GM23338 (cell line): ENCODE measurements around the gene UNC45A. TPM values are rescaled to one million over a fixed set of nuclear protein-coding genes. Genes with fewer than 3 reads are reported as not detected.

Source experiments
- ATAC-seq: fragments of 200-7000 bp; cut with Tn5 transposase; 3 replicates; pipeline ENCODE4 v1.9.1; 2020
- DNase-seq: peaks from one replicate; pipeline ENCODE4 v3.0.0-alpha.2; 2015; ENCODE audit warnings: low spot score
- H2AFZ ChIP-seq: fragments of 200-600 bp; sonication (generic); 2 replicates; pipeline ENCODE4 v1.8.0; 2016; ENCODE audit warnings: antibody characterized with exemption, mild to moderate bottlenecking, moderate library complexity
- H3F3A ChIP-seq: fragments of 200-600 bp; sonication (generic); replicated peaks from 2 replicates; pipeline ENCODE4 v1.8.0; 2017; ENCODE audit warnings: antibody characterized with exemption, mixed run types, low read depth
- H3K27ac ChIP-seq: fragments of 200-600 bp; sonication (generic); 2 replicates; pipeline ENCODE4 v1.6.1; 2016; ENCODE audit warnings: low read depth
- H3K27me3 ChIP-seq: fragments of 200-600 bp; sonication (generic); 2 replicates; pipeline ENCODE4 v1.8.0; 2016; ENCODE audit warnings: mild to moderate bottlenecking, mixed run types, moderate library complexity; ENCODE audit not compliant: insufficient read depth
- H3K36me3 ChIP-seq: fragments of 200-600 bp; sonication (generic); 2 replicates; pipeline ENCODE4 v1.8.0; 2016; ENCODE audit warnings: mild to moderate bottlenecking; ENCODE audit not compliant: insufficient read depth
- H3K4me1 ChIP-seq: fragments of 200-600 bp; sonication (generic); 2 replicates; pipeline ENCODE4 v1.8.0; 2016; ENCODE audit warnings: mild to moderate bottlenecking, moderate library complexity; ENCODE audit not compliant: insufficient read depth
- H3K4me2 ChIP-seq: fragments of 200-600 bp; sonication (generic); 2 replicates; pipeline ENCODE4 v1.7.1; 2017; ENCODE audit warnings: mixed run types
- H3K4me3 ChIP-seq: fragments of 200-600 bp; sonication (generic); 2 replicates; pipeline ENCODE4 v1.6.1; 2016; ENCODE audit warnings: mixed run types
- H3K79me2 ChIP-seq: fragments of 200-600 bp; sonication (generic); replicated peaks from 2 replicates; pipeline ENCODE4 v1.8.0; 2017; ENCODE audit warnings: mild to moderate bottlenecking; ENCODE audit not compliant: insufficient read depth
- H3K9me2 ChIP-seq: fragments of 200-600 bp; sonication (generic); 2 replicates; pipeline ENCODE4 v1.8.0; 2017; ENCODE audit not compliant: insufficient read depth
- H4K20me1 ChIP-seq: fragments of 200-600 bp; sonication (generic); replicated peaks from 2 replicates; pipeline ENCODE4 v1.8.0; 2017; ENCODE audit warnings: mild to moderate bottlenecking; ENCODE audit not compliant: insufficient read depth
- H3K27ac Mint-ChIP-seq: 2 replicates; pipeline ENCODE4 v1.8.0; 2020; ENCODE audit warnings: inconsistent platforms, mild to moderate bottlenecking, moderate library complexity, mixed read lengths
- H3K27me3 Mint-ChIP-seq: 3 replicates; pipeline ENCODE4 v1.8.0; 2022; ENCODE audit warnings: low read depth, mild to moderate bottlenecking, moderate library complexity, mixed read lengths, inconsistent platforms; ENCODE audit not compliant: insufficient read depth, poor library complexity
- H3K36me3 Mint-ChIP-seq: 3 replicates; pipeline ENCODE4 v1.8.0; 2021; ENCODE audit warnings: low read depth, mild to moderate bottlenecking, inconsistent platforms, moderate library complexity, mixed read lengths
- H3K4me1 Mint-ChIP-seq: 3 replicates; pipeline ENCODE4 v1.8.0; 2020; ENCODE audit warnings: mild to moderate bottlenecking, inconsistent platforms, mixed read lengths
- H3K4me3 Mint-ChIP-seq: 3 replicates; pipeline ENCODE4 v1.8.0; 2021; ENCODE audit warnings: moderate library complexity, mild to moderate bottlenecking, inconsistent platforms, mixed read lengths
- H3K9me3 Mint-ChIP-seq: 3 replicates; pipeline ENCODE4 v1.8.0; 2020; ENCODE audit warnings: moderate library complexity, mild to moderate bottlenecking, inconsistent platforms, mixed read lengths
- CREB1 ChIP-seq: fragments of 250-450 bp; sonication (Bioruptor Pico); IDR thresholded peaks from 2 replicates; pipeline ENCODE4 v1.5.0; 2020; ENCODE audit warnings: low read depth, mild to moderate bottlenecking, moderate library complexity
- EZH2 ChIP-seq: fragments of 200-600 bp; sonication (generic); IDR thresholded peaks from one replicate; pipeline ENCODE4 v1.8.0; 2017; ENCODE audit warnings: antibody characterized with exemption, mild to moderate bottlenecking, low read depth; ENCODE audit not compliant: unreplicated experiment
- EZH2phosphoT487 ChIP-seq: fragments of 200-600 bp; sonication (generic); IDR thresholded peaks from one replicate; pipeline ENCODE4 v1.8.1; 2018; ENCODE audit warnings: antibody characterized with exemption; ENCODE audit not compliant: unreplicated experiment
- JUNB ChIP-seq: IDR thresholded peaks from one replicate; pipeline ENCODE4 v1.6.1; 2016; ENCODE audit warnings: antibody characterized with exemption; ENCODE audit not compliant: unreplicated experiment
- NANOG ChIP-seq: IDR thresholded peaks from 2 replicates; pipeline ENCODE4 v1.6.1; 2016; ENCODE audit warnings: antibody characterized with exemption, borderline replicate concordance
- POLR2AphosphoS5 ChIP-seq: IDR thresholded peaks from 2 replicates; pipeline ENCODE4 v1.6.1; 2016; ENCODE audit warnings: antibody characterized with exemption, low read depth
- STAT1 ChIP-seq: IDR thresholded peaks from one replicate; pipeline ENCODE4 v1.6.1; 2016; ENCODE audit warnings: antibody characterized with exemption; ENCODE audit not compliant: unreplicated experiment
- ZNF114 ChIP-seq: fragments of 250-450 bp; sonication (Bioruptor Pico); IDR thresholded peaks from 2 replicates; pipeline ENCODE4 v1.5.0; 2020; ENCODE audit warnings: mild to moderate bottlenecking, moderate library complexity
- ZNF331 ChIP-seq: fragments of 250-450 bp; sonication (Bioruptor Pico); IDR thresholded peaks from 2 replicates; pipeline ENCODE4 v1.5.0; 2020; ENCODE audit warnings: low read depth, mild to moderate bottlenecking, moderate library complexity
- polyA plus RNA-seq: library from polyadenylated mRNA; unstranded; fragments of >200 nt; fragmentation: Nextera tagmentation; extraction: Ambion mirVana; gene quantifications from 2 replicates; pipeline ENCODE4 v1.2.1, GENCODE V29; 2016
- total RNA-seq: library from RNA; depleted of rRNA; stranded (reverse); fragments of >200 nt; shearing (Covaris generic); gene quantifications from 2 replicates; pipeline ENCODE4 v1.2.3, GENCODE V29; 2014
- TF ChIP-seq, protein P1 (sequence below): fragments of 250-450 bp; sonication (Bioruptor Pico); IDR thresholded peaks from 2 replicates; pipeline ENCODE4 v1.5.0; 2020; ENCODE audit warnings: mild to moderate bottlenecking, moderate library complexity
- TF ChIP-seq, protein P2 (sequence below): IDR thresholded peaks from one replicate; pipeline ENCODE4 v1.6.1; 2018; ENCODE audit warnings: antibody characterized with exemption; ENCODE audit not compliant: unreplicated experiment
- TF ChIP-seq, protein P3 (sequence below), 2 experiments: fragments of 200-600 bp in 1 of 2; sonication (generic) in 1 of 2; conservative IDR thresholded peaks; 2 replicates each; pipeline versions ENCODE4 v1.5.1 to v1.6.1; 2016 to 2017; ENCODE audit warnings: antibody characterized with exemption in 2 of 2, low read depth in 2 of 2, mild to moderate bottlenecking in 2 of 2, moderate library complexity in 1 of 2
- TF ChIP-seq, protein P4 (sequence below): IDR thresholded peaks from 2 replicates; pipeline ENCODE4 v1.6.1; 2016; ENCODE audit warnings: antibody characterized with exemption

Gene UNC45A
- total and polyA plus RNA-seq, 2 experiments from 2014 or later: 40.2 to 86.8 TPM

DNA sequence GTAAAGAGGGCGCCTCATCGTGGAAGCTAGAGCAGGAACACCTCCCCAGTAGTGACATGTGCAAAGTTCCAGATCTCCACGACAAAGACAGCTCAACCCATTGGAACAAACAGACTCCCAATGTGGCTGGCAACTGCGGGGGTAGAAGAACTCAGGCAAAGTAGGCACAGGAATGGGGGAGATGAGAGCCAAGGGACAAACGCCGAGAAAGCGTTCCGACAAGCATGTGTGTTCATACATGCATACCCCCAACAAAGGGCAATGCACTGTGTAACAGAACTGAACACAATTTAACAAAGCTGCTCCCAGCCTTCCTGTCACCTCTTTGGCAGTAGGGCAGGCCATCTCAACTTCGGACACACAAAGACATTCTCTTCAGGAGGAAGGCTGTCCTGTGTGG is 31.2 kb downstream of the UNC45A start:
- Mint-ChIP-seq H3K36me3 (peaks cover 88% of the 10 kb centered on the region), H3K4me3 (no peak overlapping the region), H3K27ac (no peak overlapping the region), H3K4me1 (no peaks in the 10 kb centered on the region), H3K9me3 (no peaks in the 10 kb centered on the region), H3K27me3 (peaks cover 6% of the 10 kb centered on the region)
- H2AFZ ChIP-seq: no peak overlapping the region
- ATAC-seq (no peak), DNase-seq (no peak)
- peaks cover 68% of the 10 kb centered on the region for H3K36me3 ChIP-seq
- H3F3A ChIP-seq: peaks cover 6% of the 10 kb centered on the region; the same call in 1 of the 2 replicates
- peaks cover 23% of the 10 kb centered on the region for H4K20me1 ChIP-seq
- H3K4me3 ChIP-seq: no peak overlapping the region
- H3K27ac ChIP-seq: no peak overlapping the region
- no peaks in the 10 kb centered on the region; the same call in 1 of the 2 replicates for H3K79me2 ChIP-seq
- no peaks in the 10 kb centered on the region for H3K9me2 ChIP-seq
- H3K27me3 ChIP-seq: no peaks in the 10 kb centered on the region
- no peak for TF ChIP-seq NANOG
- TF ChIP-seq POLR2AphosphoS5: no peak
- TF ChIP-seq ZNF331: no peak
- no peak for TF ChIP-seq EZH2
- TF ChIP-seq, protein P1, sequence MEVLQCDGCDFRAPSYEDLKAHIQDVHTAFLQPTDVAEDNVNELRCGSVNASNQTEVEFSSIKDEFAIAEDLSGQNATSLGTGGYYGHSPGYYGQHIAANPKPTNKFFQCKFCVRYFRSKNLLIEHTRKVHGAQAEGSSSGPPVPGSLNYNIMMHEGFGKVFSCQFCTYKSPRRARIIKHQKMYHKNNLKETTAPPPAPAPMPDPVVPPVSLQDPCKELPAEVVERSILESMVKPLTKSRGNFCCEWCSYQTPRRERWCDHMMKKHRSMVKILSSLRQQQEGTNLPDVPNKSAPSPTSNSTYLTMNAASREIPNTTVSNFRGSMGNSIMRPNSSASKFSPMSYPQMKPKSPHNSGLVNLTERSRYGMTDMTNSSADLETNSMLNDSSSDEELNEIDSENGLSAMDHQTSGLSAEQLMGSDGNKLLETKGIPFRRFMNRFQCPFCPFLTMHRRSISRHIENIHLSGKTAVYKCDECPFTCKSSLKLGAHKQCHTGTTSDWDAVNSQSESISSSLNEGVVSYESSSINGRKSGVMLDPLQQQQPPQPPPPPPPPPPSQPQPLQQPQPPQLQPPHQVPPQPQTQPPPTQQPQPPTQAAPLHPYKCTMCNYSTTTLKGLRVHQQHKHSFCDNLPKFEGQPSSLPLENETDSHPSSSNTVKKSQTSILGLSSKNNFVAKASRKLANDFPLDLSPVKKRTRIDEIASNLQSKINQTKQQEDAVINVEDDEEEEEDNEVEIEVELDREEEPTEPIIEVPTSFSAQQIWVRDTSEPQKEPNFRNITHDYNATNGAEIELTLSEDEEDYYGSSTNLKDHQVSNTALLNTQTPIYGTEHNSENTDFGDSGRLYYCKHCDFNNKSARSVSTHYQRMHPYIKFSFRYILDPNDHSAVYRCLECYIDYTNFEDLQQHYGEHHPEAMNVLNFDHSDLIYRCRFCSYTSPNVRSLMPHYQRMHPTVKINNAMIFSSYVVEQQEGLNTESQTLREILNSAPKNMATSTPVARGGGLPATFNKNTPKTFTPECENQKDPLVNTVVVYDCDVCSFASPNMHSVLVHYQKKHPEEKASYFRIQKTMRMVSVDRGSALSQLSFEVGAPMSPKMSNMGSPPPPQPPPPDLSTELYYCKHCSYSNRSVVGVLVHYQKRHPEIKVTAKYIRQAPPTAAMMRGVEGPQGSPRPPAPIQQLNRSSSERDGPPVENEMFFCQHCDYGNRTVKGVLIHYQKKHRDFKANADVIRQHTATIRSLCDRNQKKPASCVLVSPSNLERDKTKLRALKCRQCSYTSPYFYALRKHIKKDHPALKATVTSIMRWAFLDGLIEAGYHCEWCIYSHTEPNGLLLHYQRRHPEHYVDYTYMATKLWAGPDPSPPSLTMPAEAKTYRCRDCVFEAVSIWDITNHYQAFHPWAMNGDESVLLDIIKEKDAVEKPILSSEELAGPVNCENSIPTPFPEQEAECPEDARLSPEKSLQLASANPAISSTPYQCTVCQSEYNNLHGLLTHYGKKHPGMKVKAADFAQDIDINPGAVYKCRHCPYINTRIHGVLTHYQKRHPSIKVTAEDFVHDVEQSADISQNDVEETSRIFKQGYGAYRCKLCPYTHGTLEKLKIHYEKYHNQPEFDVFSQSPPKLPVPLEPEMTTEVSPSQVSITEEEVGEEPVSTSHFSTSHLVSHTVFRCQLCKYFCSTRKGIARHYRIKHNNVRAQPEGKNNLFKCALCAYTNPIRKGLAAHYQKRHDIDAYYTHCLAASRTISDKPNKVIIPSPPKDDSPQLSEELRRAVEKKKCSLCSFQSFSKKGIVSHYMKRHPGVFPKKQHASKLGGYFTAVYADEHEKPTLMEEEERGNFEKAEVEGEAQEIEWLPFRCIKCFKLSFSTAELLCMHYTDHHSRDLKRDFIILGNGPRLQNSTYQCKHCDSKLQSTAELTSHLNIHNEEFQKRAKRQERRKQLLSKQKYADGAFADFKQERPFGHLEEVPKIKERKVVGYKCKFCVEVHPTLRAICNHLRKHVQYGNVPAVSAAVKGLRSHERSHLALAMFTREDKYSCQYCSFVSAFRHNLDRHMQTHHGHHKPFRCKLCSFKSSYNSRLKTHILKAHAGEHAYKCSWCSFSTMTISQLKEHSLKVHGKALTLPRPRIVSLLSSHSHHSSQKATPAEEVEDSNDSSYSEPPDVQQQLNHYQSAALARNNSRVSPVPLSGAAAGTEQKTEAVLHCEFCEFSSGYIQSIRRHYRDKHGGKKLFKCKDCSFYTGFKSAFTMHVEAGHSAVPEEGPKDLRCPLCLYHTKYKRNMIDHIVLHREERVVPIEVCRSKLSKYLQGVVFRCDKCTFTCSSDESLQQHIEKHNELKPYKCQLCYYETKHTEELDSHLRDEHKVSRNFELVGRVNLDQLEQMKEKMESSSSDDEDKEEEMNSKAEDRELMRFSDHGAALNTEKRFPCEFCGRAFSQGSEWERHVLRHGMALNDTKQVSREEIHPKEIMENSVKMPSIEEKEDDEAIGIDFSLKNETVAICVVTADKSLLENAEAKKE: no peak
- TF ChIP-seq, protein P2, sequence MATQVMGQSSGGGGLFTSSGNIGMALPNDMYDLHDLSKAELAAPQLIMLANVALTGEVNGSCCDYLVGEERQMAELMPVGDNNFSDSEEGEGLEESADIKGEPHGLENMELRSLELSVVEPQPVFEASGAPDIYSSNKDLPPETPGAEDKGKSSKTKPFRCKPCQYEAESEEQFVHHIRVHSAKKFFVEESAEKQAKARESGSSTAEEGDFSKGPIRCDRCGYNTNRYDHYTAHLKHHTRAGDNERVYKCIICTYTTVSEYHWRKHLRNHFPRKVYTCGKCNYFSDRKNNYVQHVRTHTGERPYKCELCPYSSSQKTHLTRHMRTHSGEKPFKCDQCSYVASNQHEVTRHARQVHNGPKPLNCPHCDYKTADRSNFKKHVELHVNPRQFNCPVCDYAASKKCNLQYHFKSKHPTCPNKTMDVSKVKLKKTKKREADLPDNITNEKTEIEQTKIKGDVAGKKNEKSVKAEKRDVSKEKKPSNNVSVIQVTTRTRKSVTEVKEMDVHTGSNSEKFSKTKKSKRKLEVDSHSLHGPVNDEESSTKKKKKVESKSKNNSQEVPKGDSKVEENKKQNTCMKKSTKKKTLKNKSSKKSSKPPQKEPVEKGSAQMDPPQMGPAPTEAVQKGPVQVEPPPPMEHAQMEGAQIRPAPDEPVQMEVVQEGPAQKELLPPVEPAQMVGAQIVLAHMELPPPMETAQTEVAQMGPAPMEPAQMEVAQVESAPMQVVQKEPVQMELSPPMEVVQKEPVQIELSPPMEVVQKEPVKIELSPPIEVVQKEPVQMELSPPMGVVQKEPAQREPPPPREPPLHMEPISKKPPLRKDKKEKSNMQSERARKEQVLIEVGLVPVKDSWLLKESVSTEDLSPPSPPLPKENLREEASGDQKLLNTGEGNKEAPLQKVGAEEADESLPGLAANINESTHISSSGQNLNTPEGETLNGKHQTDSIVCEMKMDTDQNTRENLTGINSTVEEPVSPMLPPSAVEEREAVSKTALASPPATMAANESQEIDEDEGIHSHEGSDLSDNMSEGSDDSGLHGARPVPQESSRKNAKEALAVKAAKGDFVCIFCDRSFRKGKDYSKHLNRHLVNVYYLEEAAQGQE: no peak
- TF ChIP-seq EZH2phosphoT487: no peak
- TF ChIP-seq, protein P3, sequence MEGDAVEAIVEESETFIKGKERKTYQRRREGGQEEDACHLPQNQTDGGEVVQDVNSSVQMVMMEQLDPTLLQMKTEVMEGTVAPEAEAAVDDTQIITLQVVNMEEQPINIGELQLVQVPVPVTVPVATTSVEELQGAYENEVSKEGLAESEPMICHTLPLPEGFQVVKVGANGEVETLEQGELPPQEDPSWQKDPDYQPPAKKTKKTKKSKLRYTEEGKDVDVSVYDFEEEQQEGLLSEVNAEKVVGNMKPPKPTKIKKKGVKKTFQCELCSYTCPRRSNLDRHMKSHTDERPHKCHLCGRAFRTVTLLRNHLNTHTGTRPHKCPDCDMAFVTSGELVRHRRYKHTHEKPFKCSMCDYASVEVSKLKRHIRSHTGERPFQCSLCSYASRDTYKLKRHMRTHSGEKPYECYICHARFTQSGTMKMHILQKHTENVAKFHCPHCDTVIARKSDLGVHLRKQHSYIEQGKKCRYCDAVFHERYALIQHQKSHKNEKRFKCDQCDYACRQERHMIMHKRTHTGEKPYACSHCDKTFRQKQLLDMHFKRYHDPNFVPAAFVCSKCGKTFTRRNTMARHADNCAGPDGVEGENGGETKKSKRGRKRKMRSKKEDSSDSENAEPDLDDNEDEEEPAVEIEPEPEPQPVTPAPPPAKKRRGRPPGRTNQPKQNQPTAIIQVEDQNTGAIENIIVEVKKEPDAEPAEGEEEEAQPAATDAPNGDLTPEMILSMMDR (conservative IDR thresholded peaks at IDR 0.05; ENCODE audit: low read depth in 2 of 2): no peak
- TF ChIP-seq ZNF114 (CRISPR knock-in tag): no peak
- TF ChIP-seq JUNB: no peak
- no peak for TF ChIP-seq STAT1
- TF ChIP-seq, protein P4, sequence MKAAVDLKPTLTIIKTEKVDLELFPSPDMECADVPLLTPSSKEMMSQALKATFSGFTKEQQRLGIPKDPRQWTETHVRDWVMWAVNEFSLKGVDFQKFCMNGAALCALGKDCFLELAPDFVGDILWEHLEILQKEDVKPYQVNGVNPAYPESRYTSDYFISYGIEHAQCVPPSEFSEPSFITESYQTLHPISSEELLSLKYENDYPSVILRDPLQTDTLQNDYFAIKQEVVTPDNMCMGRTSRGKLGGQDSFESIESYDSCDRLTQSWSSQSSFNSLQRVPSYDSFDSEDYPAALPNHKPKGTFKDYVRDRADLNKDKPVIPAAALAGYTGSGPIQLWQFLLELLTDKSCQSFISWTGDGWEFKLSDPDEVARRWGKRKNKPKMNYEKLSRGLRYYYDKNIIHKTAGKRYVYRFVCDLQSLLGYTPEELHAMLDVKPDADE: no peak
- TF ChIP-seq CREB1 (CRISPR knock-in tag): no peak
- H3K4me2 ChIP-seq: no peak overlapping the region
- H3K4me1 ChIP-seq: no peaks in the 10 kb centered on the region
